HL-60 (cell line): Measurements from ENCODE around the gene HYAL4.

ENCODE experiments used
- DNase-seq, 2 experiments: peaks; one replicate each; pipeline ENCODE4 v3.0.0-alpha.2; 2010 to 2020; ENCODE audit warnings: low read depth in 1 of 2, low spot score in 1 of 2
- H3K27ac ChIP-seq: fragments of 250-450 bp; sonication (Bioruptor Pico); replicated peaks from 2 replicates; pipeline ENCODE4 v1.5.1; 2020; ENCODE audit warnings: mild to moderate bottlenecking, moderate library complexity
- H3K27me3 ChIP-seq: fragments of 250-450 bp; sonication (Bioruptor Pico); 2 replicates; pipeline ENCODE4 v1.5.1; 2021; ENCODE audit warnings: mild to moderate bottlenecking, moderate library complexity; ENCODE audit not compliant: insufficient read depth, poor library complexity, severe bottlenecking
- H3K4me3 ChIP-seq: replicated peaks from 2 replicates; pipeline ENCODE4 v1.5.1; 2011; ENCODE audit warnings: mild to moderate bottlenecking, control low read depth, low read length; ENCODE audit not compliant: insufficient read depth
- CTCF ChIP-seq: IDR thresholded peaks from one replicate; pipeline ENCODE4 v1.5.1; 2011; ENCODE audit warnings: low read length, control low read depth, inconsistent platforms; ENCODE audit not compliant: insufficient read depth
- GABPA ChIP-seq: IDR thresholded peaks from 2 replicates; pipeline ENCODE4 v1.6.1; 2012; ENCODE audit warnings: low read depth
- POLR2AphosphoS5 ChIP-seq: IDR thresholded peaks from 2 replicates; pipeline ENCODE4 v1.6.1; 2012; ENCODE audit warnings: low read depth
- REST ChIP-seq: IDR thresholded peaks from 2 replicates; pipeline ENCODE4 v1.6.1; 2012; ENCODE audit warnings: low read depth; ENCODE audit not compliant: insufficient replicate concordance
- SPI1 ChIP-seq: IDR thresholded peaks from 2 replicates; pipeline ENCODE4 v1.6.1; 2012; ENCODE audit warnings: low read depth, mild to moderate bottlenecking, borderline replicate concordance

The HYAL4 gene

GRCh38 chr7:123879628-123880027, 34.7 kb downstream of the HYAL4 start:
- no peaks in the 10 kb centered on the region for H3K27me3 ChIP-seq
- no peak overlapping the region for H3K4me3 ChIP-seq
- DNase-seq, result no peak
- H3K27ac ChIP-seq, result no peak overlapping the region
- TF ChIP-seq POLR2AphosphoS5, result no peak
- no peak for TF ChIP-seq CTCF
- TF ChIP-seq REST, result no peak
- no peak for TF ChIP-seq GABPA
- TF ChIP-seq SPI1, result no peak

- no peak overlapping the region for H3K4me3 ChIP-seq
- no peaks in the 10 kb centered on the region for H3K27me3 ChIP-seq
- H3K27ac ChIP-seq, result no peak overlapping the region
- no peak for DNase-seq
- TF ChIP-seq POLR2AphosphoS5 (no peak), GABPA (no peak), SPI1 (no peak), CTCF (no peak), REST (no peak)
These were observed 36.3 kb downstream of the HYAL4 start for GRCh38 chr7:123881300-123881699.

- no peak overlapping the region for H3K27ac ChIP-seq
These were observed 38.2 kb downstream of the HYAL4 start for GRCh38 chr7:123883154-123883553.

More at GRCh38 chr7:123883154-123883553, 38.2 kb downstream of the HYAL4 start:
- Histone ChIP-seq H3K27me3 (no peaks in the 10 kb centered on the region), H3K4me3 (no peak overlapping the region)
- TF ChIP-seq GABPA (no peak), REST (no peak), POLR2AphosphoS5 (no peak), CTCF (no peak), SPI1 (no peak)
- no peak for DNase-seq
